GM19438 (cell line): ENCODE data around the gene CDH15.
"Not testable (repeated sequence)": the region's sequence is repeated elsewhere in the genome, so short reads cannot be mapped to it uniquely, and the experiment has no call there.

Source experiments
- ATAC-seq: cut with Tn5 transposase; IDR thresholded peaks from one replicate; pipeline ENCODE4 v1.9.1; 2021; ENCODE audit warnings: low read depth; ENCODE audit not compliant: unreplicated experiment

Gene CDH15

DNA sequence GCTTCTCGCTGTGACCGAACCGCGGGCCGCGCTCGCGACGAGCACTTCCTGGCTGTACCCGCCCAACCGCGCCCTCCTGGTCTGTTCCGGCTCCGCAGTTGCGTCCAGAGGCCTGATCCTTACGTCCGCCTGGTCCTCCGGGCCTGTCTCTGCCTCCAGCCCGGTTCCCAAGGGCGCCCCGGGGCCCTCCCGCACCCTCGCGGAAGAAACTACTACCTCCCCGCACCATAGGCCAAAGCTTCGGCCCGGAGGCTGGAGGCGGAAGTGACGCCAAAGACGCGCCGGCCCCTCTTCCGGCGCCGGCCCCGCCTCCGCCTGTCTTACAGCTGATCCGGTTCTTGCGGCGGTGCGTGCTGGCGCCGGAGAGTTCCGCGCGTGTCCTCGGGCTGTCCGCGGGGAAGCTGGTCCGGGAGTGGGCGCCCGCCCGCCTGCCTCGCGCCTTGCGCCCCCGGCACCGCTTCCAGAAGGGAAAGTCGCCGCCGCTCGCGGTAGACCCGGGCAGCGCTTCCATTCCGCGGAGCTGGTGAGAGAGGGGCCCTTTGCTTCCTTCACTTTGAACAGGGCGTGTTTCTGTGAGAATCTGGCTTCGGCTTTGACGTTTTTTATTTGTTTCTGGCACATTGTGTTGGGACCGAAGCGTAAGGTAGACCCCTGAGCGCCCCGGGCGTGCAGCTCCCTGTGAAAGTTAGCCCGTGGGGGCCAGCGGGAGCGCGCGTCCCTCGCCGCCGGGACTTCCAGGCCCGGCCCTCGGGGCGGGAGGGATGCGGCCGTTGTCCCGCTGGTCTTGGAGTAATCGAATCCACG lies 46.0 kb downstream of the CDH15 start, which contains the start of gene ZNF778:
TSS of gene ZNF778 (plus strand) at position 316 of the 804 bp plus-strand sequence. CDS start 3,425 bp downstream, outside the sequence.
- ATAC-seq: peak; percentile 82

DNA sequence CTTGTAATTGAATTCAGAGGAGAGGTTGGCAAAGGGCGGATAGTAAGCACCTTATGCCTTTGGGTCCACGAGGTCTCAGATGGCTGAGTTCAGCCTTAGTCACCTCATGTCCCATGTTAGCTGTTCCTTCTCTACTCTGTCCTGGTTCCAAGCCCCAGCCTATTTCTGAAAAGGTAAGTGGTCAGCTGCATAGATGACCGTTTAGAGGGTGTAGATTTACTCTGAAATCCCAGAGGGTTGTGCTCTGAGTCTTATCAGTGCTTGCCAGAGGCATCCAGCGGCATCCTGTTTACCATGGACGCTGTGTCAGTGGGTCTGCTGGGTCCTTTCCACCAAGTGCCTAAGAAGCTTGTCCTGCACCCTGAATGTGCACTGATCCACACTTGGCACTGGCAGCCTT lies 47.8 kb downstream of the CDH15 start:
- ATAC-seq: no peak

DNA sequence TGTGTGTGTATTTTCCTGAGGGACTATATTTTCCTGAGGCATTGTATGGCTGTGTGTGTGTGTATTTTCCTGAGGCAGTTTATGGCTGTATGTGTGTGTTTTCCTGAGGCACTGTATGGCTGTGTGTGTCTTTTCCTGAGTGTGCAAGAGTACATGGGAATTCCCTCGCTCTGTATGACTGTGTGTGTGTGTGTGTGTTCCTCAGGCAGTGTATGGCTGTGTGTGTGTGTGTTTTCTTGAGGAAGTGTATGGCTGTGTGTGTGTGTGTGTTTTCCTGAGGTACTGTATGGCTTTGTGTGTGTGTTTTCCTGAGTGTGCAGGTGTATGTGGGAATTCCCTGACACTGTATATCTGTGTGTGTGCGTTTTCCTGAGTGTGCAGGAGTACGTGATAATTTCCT lies 50.1 kb downstream of the CDH15 start:
- no peak for ATAC-seq

DNA sequence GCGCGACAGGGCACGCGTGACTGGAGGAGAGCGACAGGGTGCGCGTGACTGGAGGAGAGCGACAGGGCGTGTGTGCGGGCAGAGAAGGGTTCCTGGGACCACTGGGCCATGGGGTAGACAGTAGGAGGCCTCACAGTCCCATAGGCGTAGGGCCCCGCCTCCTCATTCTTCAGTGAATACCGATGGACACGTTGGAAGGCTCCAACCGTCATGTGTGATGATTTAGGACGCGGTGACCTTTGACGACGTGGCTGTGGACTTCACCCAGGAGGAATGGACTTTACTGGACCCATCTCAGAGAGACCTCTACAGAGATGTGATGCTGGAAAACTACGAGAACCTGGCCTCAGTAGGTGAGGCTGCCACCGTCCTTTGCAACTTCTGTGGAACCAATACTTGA lies 51.4 kb downstream of the CDH15 start:
- no peak for ATAC-seq

DNA sequence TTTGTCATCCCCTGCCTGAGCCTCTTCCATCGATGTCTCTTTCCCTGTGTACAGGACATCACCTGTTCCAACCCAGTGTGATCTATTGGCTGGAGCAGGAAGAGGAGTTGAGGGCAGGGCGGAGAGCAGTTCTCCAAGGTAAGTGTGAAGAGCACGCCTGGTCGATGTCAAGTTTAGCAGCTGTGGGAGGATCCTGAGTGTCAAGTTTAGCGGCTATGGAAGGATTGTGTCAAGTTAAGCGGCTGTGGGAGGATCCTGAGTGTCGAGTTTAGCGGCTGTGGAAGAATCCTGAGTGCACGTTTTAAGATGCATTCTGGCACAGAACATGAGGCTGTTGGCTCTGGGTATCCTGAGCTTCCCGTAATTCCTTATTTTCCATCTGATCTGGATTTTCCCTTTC lies 53.1 kb downstream of the CDH15 start:
- ATAC-seq: no peak

DNA sequence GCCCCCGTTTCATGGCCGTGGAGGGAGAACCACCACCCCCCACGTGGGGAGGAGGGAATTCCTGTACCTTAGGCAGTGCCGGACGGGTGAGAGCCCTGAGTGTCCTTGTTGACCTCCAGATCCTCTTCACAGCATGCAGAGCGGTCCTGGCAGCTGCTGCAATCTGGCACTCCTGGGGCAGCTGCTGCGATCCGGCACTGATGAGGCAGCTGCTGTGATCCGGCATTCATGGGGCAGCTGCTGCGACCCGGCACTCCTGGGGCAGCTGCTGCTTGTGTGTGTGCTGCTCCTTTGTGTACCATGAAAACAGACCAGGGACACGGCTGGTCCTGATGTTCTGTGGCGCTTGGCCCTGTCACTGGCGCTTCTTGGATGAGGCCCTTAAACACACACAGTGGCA lies 58.7 kb downstream of the CDH15 start:
- ATAC-seq: no peak

DNA sequence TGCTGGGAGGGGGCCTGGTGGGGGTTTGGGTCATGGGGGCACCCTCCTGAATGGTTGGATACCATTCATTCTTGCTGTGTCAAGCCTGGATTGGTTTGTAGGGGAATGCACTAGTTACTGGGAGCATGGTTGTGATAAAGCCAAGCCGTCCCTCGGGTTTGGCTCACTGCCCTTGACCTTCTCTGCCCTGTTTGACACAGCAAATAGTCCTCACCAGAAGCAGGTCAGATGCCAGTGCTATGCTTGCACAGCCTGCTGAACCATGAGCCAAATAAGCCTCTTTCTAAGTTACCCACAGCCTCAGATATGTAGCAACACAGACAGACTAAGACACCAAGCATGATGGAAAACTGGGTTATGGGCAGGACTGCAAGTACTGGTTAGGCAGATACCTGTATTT lies 60.6 kb downstream of the CDH15 start:
- ATAC-seq: no peak

DNA sequence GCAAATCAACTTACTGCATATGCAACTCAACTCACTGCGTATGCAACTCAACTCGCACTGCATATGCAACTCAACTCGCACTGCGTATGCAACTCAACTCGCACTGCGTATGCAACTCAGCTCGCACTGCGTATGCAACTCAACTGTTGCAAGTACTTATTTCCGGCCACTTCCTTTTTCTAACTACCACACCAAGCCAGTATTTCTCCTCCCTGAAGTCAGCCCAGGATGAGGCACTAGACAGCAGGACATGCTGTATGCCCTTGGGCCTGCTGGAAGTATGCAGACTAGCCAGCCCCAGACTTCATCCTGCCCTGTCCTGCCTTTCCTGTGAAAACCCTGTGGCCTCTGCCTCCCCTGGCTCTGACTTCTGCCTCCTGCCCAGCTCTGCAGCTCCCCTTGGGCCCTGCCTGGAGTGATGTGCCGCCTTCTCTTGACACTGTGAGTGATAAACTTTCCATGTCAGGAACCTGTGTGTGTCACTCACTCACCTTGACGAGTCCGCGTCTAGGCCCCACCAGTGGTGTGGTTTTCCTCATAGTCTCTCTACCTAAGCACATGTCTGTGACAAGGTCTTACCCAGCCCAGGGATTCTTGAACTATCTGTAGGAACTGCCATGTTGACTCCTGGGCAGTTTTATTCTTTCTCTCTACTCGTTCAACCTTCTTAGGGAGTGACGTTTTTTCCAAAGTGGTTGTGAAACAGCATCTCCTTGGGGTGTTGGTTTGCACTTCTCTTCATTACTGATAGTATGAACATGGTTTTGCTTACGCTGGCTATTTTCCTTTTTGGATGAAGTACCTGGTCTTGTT lies 62.3 kb downstream of the CDH15 start:
- ATAC-seq: no peak

DNA sequence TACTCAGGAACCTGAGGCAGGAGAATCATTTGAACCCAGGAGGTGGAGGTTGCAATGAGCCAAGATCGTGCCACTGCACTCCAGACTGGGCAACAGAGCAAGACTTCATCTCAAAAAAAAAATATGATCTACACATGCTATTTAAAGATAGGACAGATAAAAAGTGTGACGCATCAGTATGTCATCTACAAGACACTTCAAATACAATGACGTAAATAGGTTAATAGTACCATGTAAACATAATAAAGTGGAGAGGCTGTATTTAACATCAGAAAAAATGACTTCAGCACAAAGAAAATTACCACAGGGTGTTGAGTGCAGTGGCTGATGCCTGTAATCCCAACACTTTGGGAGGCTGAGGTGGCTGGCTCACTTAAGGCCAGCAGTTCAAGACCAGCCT lies 66.2 kb downstream of the CDH15 start:
- no peak for ATAC-seq

DNA sequence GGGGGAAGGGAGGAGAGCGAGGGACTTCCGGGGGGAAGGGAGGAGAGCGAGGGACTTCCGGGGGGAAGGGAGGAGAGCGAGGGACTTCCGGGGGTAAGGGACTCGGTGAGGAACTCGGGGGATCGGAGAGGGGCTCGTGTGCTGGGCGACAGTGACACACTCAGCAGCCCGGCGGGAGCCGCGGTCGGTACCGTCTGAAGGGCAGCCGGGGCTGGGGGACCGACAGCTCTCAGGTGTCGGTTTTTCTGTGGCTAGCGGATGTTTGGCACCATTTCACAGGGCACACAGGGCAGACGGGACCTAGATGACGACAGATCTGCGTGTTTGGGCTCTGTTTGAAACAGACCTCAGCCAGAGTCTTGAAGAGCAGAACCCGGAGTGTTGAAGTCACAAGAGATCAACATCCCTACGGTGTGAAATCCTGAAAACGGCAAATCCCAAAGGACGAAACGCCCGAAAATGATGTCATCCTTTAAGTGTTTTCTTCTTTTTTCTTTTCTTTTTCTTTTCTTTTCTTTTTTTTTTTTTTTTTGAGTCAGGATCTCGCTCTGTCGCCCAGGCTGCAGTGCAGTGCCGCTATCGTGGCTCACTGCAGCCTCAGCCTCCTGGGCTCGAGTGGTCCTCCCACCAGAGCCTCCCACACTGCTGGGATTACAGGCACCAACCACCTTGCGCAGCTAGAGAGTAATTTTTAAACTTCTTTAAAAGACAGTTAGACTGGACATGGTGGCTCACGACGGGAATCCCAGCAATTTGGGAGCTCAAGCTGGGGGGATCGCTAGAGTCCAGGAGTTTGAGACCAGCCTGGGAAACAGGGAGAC lies 69.8 kb downstream of the CDH15 start:
- ATAC-seq: peak; percentile 50

DNA sequence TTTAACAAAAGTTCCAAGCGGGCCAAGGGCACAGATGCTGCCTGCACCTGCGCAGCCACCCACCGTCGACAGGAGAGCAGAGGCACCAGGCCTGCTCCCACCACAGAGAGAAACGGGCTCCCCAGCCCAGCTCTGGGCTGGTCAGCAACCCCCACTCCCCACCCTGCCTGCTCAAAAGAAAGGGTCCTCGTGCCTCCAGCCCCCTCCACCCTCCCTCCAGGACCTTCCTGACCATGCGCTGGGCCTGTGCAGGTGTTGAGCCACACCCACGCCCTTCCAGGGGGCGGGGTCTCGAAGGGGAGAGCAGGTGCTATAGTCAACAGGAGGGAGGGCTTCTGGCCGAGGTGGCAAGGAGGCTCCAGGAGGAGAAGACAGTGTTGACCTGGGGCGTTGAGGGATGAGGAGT lies 71.2 kb downstream of the CDH15 start:
- ATAC-seq: no peak

DNA sequence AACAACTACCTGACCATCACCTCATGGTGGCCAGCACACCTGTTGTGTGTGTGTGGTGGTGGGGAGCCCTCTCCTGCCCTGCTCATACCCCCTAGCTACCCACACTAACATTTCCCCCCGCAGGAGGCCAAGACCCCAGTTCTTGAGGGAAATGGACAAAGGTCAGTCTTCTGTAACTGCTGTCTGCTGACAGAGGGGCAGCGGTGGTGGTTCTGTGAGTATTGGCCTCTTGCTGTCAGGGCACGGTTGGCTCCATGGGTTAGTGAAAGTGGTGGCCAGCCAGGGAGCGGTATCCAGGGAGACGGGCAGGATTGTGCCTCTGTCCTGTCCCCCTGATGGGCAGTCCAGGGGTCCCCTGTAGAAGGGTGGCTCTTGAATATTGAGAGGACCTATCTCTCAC lies 72.1 kb downstream of the CDH15 start:
- no peak for ATAC-seq

DNA sequence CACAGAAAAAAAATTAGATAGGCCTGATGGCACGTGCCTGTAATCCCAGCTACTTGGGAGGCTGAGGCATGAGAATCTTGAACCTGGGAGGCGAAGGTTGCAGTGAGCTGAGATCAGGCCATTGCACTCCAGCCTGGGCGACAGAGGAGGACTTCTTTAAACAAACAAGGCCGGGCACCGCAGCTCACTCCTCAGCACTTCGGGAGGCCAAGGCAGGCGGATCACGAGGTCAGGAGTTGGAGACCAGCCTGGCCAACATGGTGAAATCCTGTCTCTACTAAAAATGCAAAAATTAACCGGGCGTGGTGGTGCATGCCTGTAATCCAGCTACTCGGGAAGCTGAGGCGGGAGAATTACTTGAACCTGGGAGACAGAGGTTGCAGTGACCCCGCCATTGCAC lies 72.7 kb downstream of the CDH15 start:
- not testable (repeated sequence) for ATAC-seq

DNA sequence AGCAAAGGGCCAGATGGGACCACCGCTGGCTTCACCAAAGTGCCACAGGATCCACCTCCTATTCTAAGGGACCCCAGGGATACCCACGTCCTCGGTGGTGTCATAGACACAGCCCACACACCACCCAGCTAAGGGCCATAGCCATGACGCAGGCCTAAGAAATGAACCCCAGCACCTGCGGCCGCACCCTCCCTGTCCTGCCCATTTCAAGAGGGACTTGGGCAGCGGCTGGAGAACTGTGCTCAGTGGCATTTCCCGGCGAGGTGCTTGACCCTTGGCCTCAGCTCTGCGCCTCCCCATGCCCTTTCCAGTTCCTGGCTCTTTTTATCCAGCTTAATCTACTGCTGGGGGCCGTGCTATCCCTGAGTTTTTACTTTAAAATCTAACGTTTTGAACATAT lies 73.2 kb downstream of the CDH15 start:
- ATAC-seq: no peak
